Esophagus squamous epithelium (tissue), 5 donors: ENCODE data around the gene OPN4. TPM values are rescaled to one million over a fixed set of nuclear protein-coding genes. Genes with fewer than 3 reads are reported as not detected.
A peak's percentile ranks its signal among the peaks of the same experiment; 100 is the strongest.

Experiments used
- DNase-seq: peaks from one replicate; lab custom pipeline; 2025; lab: John Stamatoyannopoulos, UW
- H3K27ac ChIP-seq, 4 donors: fragments of 200-600 bp; sonication (generic); one replicate each; pipeline ENCODE4 v1.5.1; 2016 to 2019; ENCODE audit warnings: mild to moderate bottlenecking in 1 of 4
- H3K27me3 ChIP-seq, 4 donors: fragments of 200-600 bp; sonication (generic); 1 replicate in 3 of 4; 2 replicates in 1 of 4; pipeline versions ENCODE4 v1.5.1 to v1.6.0; 2017 to 2021; ENCODE audit warnings: antibody characterized with exemption in 1 of 4
- H3K36me3 ChIP-seq, 3 donors: fragments of 200-600 bp; sonication (generic); one replicate each; pipeline ENCODE4 v1.5.1; 2016 to 2019
- H3K4me1 ChIP-seq, 3 donors: fragments of 200-600 bp; sonication (generic); one replicate each; pipeline ENCODE4 v1.5.1; 2017 to 2019
- H3K4me3 ChIP-seq, 4 donors: fragments of 200-600 bp; sonication (generic); 1 replicate in 3 of 4; 2 replicates in 1 of 4; pipeline ENCODE4 v1.5.1; 2016 to 2019; ENCODE audit warnings: mild to moderate bottlenecking in 2 of 4, moderate library complexity in 1 of 4
- H3K9me3 ChIP-seq, 3 donors: fragments of 200-600 bp; sonication (generic); one replicate each; pipeline ENCODE4 v1.5.1; 2016 to 2019
- CTCF ChIP-seq, 6 experiments: fragments of 450-650 bp in 4 of 6; fragments of 200-600 bp in 2 of 6; sonication (generic) in 2 of 6; IDR thresholded peaks; one replicate each; pipeline ENCODE4 v1.5.1; 2016 to 2019; ENCODE audit warnings: antibody characterized with exemption in 6 of 6, mild to moderate bottlenecking in 4 of 6, moderate library complexity in 4 of 6
- POLR2A ChIP-seq, 4 donors: fragments of 450-650 bp; IDR thresholded peaks; one replicate each; pipeline ENCODE4 v1.6.1; 2017; ENCODE audit warnings: antibody characterized with exemption in 4 of 4, mild to moderate bottlenecking in 4 of 4, moderate library complexity in 3 of 4
- WGBS, 2 donors: methylation state at CpG; one replicate each; pipeline ENCODE4 v1.1.5; 2018; 5-methylcytosine and 5-hydroxymethylcytosine counted together
- intact Hi-C: fragments of 100-400 bp; cut with DNase I; formaldehyde crosslinking; loops from one replicate; pipeline ENCODE4 v1.15.0; 2022
- total RNA-seq, 4 donors: library from RNA; depleted of rRNA; stranded (reverse); fragments of >200 nt; gene quantifications; one replicate each; pipeline ENCODE4 v1.1.0, GENCODE V29; 2016
- donor health status: DM: yes; HTN: yes; CAD: no.

Gene OPN4
- total RNA-seq, 4 donors from 2014 or later, result not detected

DNA sequence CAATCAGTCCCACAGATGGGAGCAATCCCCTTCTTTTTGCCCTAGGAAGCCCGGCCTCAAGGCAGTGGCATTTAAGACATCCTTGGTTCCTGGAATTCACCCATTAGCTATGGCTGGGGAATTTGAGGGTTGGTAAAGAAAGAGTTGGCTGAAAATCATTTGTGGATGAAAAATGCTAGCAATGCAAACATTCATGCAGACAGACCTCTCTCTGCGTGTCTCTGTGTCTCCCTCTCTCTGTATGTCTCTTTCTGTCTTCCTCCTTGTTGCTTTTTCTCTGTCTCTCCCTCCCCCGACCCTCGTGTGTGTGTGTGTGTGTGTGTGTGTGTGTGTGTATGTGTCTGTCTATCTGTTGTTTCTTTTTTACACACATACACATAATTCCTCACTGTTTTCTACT lies 33.4 kb downstream of the OPN4 start:
- H3K4me3 ChIP-seq, result no peak overlapping the region
- peaks cover 0 to 47% (median 6%) of the 10 kb centered on the region in 3 donors for H3K4me1 ChIP-seq
- WGBS, 2 donors, result 25 to 31% methylated on average over 3 to 4 of the region's 4 CpGs
- H3K9me3 ChIP-seq, result no peaks in the 10 kb centered on the region
- no peaks in the 10 kb centered on the region for H3K36me3 ChIP-seq
- peaks cover 0 to 53% (median 0%) of the 10 kb centered on the region in 4 donors for H3K27me3 ChIP-seq
- TF ChIP-seq CTCF (IDR thresholded peaks at IDR 0.05) (no peak), POLR2A (IDR thresholded peaks at IDR 0.05) (no peak)
- intact Hi-C loops, result no loop called here
- peak overlapping the region in 3 of 4 donors; percentile 18 to 57 (median 30) for H3K27ac ChIP-seq
- DNase-seq, result no peak

DNA sequence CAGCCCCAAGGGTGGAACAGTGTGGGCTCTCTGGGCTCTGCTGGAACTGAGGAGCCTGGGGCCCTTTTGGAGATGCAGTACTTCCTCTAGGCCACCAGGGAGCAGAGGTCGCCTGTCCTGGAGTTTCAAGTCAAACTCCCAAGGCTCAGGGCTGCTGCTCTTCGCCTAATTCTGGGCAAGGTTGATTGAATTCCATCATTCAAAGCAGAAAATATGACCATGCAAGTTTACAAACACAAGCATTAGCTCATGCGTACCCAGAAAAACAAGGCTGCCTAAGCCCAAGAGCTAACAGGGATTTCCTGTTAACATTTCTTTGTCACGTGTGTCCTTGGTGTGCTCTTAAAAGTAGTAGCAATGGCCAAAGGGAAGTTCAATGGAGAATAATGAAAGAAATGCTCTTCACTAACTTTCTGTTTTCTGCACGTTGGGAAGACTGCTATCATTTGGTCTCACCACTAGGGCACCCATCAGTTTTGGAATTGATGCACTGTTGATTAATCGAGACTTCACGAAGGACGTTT lies 34.1 kb downstream of the OPN4 start:
- no peak overlapping the region for H3K4me3 ChIP-seq
- WGBS, 2 donors, result 25 to 32% methylated on average over 8 of the region's 8 CpGs
- peak overlapping the region in 1 of 4 donors; percentile 57 for H3K27ac ChIP-seq
- DNase-seq, result peak; percentile 10
- TF ChIP-seq CTCF (IDR thresholded peaks at IDR 0.05), result peak; percentile 43 to 89 (median 84)
- TF ChIP-seq POLR2A (IDR thresholded peaks at IDR 0.05), result no peak
- no peaks in the 10 kb centered on the region for H3K9me3 ChIP-seq
- H3K4me1 ChIP-seq, result peaks cover 0 to 47% (median 11%) of the 10 kb centered on the region in 3 donors
- H3K36me3 ChIP-seq, result no peaks in the 10 kb centered on the region
- intact Hi-C loops, result no loop called here
- H3K27me3 ChIP-seq, result peaks cover 0 to 53% (median 0%) of the 10 kb centered on the region in 4 donors

DNA sequence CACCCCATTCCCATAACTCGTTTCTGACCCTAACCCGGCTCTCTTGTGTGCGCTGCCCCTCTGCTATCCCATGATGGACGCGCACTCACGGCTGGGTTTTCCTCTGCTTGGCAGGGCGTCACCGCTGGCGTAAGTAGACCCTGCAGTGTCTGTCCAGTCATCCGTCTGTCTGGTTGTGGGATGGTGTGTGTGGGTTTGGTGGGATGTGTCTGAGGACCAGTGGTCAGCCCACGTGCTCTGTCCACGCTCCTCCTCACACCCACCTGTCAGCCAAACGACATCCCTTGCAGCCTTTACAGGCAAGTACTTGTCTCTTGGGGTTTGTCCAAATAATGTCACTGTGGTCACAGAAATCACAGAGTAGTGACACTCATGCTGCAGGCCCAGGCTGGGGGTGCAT lies 34.8 kb downstream of the OPN4 start:
- Histone ChIP-seq H3K9me3 (no peaks in the 10 kb centered on the region), H3K4me1 (peaks cover 0 to 47% (median 13%) of the 10 kb centered on the region in 3 donors), H3K27ac (peak overlapping the region in 1 of 4 donors; percentile 7), H3K4me3 (no peak overlapping the region), H3K36me3 (no peaks in the 10 kb centered on the region), H3K27me3 (peaks cover 0 to 48% (median 0%) of the 10 kb centered on the region in 4 donors)
- no peak for TF ChIP-seq POLR2A (IDR thresholded peaks at IDR 0.05)
- no peak for TF ChIP-seq CTCF (IDR thresholded peaks at IDR 0.05)
- WGBS, 2 donors, result 80 to 81% methylated on average over 10 to 11 of the region's 13 CpGs
- intact Hi-C loops, result no loop called here
- no peak for DNase-seq

- H3K36me3 ChIP-seq, result no peaks in the 10 kb centered on the region
- no peak overlapping the region for H3K4me3 ChIP-seq
- 78% methylated on average over 3 of the region's 5 CpGs; no CpG with 5 or more reads in 1 of the 2 donors for WGBS, 2 donors
- H3K4me1 ChIP-seq, result peaks cover 0 to 36% (median 8%) of the 10 kb centered on the region in 3 donors
- H3K27me3 ChIP-seq, result peaks cover 0 to 39% (median 0%) of the 10 kb centered on the region in 4 donors
- H3K27ac ChIP-seq, result no peak overlapping the region
- intact Hi-C loops, result loop anchor here (5.0 kb wide), 1 partner anchor 207 kb away; no protein-coding TSS in a partner anchor
- DNase-seq, result no peak
- no peaks in the 10 kb centered on the region for H3K9me3 ChIP-seq
- TF ChIP-seq POLR2A (IDR thresholded peaks at IDR 0.05), result no peak
- TF ChIP-seq CTCF (IDR thresholded peaks at IDR 0.05), result no peak
Observed at GRCh38 chr10:86690231-86690630, 35.9 kb downstream of the OPN4 start.

- no peak for DNase-seq
- H3K36me3 ChIP-seq, result no peaks in the 10 kb centered on the region
- no peak for TF ChIP-seq POLR2A (IDR thresholded peaks at IDR 0.05)
- no peak for TF ChIP-seq CTCF (IDR thresholded peaks at IDR 0.05)
- H3K4me3 ChIP-seq, result no peak overlapping the region
- intact Hi-C loops, result loop anchor here (5.0 kb wide), 1 partner anchor 207 kb away; no protein-coding TSS in a partner anchor
- H3K9me3 ChIP-seq, result no peaks in the 10 kb centered on the region
- H3K27me3 ChIP-seq, result peaks cover 0 to 39% (median 0%) of the 10 kb centered on the region in 4 donors
- no peak overlapping the region for H3K27ac ChIP-seq
- no CpG with 5 or more reads among the region's 3 CpGs for WGBS, 2 donors
- peaks cover 0 to 36% (median 8%) of the 10 kb centered on the region in 3 donors for H3K4me1 ChIP-seq
Observed at GRCh38 chr10:86690657-86691084, 36.3 kb downstream of the OPN4 start.
